ENCODE results near the gene SETD1B. TPM values are rescaled to one million over a fixed set of nuclear protein-coding genes. Genes with fewer than 3 reads are reported as not detected.
"Not testable (repeated sequence)": the region's sequence is repeated elsewhere in the genome, so short reads cannot be mapped to it uniquely, and the experiment has no call there.

The SETD1B gene
- total and polyA plus RNA-seq, 2 donors (not counting 1 experiment from before 2014, with no cell fraction given) = 1.2 to 3.5 TPM

GRCh38 chr12:121861636-121862254 lies 57.9 kb downstream of the SETD1B start:
- no peak overlapping the region for H3K9ac ChIP-seq (ENCODE audit: insufficient read depth, low read length)
- H3K27ac ChIP-seq (ENCODE audit: insufficient read depth, low read length) = no peak overlapping the region

DNA sequence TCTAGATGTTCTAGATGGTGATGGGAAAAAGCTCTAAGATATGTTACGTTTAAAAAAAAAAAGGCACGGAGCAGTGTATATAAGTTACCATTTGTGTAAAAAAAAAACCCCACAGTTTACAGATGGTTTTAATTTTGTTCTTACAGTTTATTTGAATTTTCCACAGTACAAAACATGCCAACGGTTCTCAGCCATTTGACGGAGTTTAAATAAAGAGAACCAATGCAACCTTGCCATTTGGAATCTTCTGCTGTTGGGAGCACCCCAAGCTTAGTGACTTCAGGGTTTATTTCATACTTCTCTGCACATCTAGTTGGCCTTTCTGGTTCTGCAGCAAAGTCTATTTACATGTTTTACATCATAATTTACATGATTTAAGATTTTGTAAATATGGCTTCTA lies 62.5 kb downstream of the SETD1B start:
- peak in 1 of 2 donors; percentile 47 for DNase-seq (ENCODE audit: low read depth in 2 of 2)
- Histone ChIP-seq H4K20me1 (ENCODE audit: control insufficient read depth, extremely low read depth, insufficient read depth, low read length) (no peaks in the 10 kb centered on the region), H3K4me1 (ENCODE audit: control insufficient read depth, extremely low read depth, insufficient read depth, low read length) (no peaks in the 10 kb centered on the region), H3K4me2 (ENCODE audit: extremely low read depth, insufficient read depth, low read length) (no peak overlapping the region), H3K79me2 (ENCODE audit: control insufficient read depth, insufficient read depth, low read length) (no peaks in the 10 kb centered on the region), H3K36me3 (ENCODE audit: control insufficient read depth, insufficient read depth, low read length) (no peaks in the 10 kb centered on the region), H3K9me3 (ENCODE audit: control insufficient read depth, insufficient read depth, low read depth, low read length) (no peaks in the 10 kb centered on the region), H3K27ac (ENCODE audit: insufficient read depth, low read length) (no peak overlapping the region), H3K9ac (ENCODE audit: insufficient read depth, low read length) (no peak overlapping the region), H3K27me3 (ENCODE audit: control insufficient read depth, insufficient read depth, low read length) (no peaks in the 10 kb centered on the region), H2AFZ (ENCODE audit: low read length) (no peak overlapping the region), H3K4me3 (replicated peaks in 1 of 4; ENCODE audit: control extremely low read depth in 1 of 4, insufficient read depth in 1 of 4, low read depth in 3 of 4, low read length in 4 of 4) (no peak overlapping the region)
- TF ChIP-seq EZH2 (IDR thresholded peaks at IDR 0.05; ENCODE audit: low read length, missing control alignments) = no peak
- no peak for TF ChIP-seq CTCF (conservative IDR thresholded peaks at IDR 0.05 in 1 of 2, IDR thresholded peaks at IDR 0.05 in 1 of 2; ENCODE audit: low read depth in 1 of 2, low read length in 2 of 2)

More at GRCh38 chr12:121861636-121862254, 57.9 kb downstream of the SETD1B start:
- Histone ChIP-seq H3K4me1 (ENCODE audit: control insufficient read depth, extremely low read depth, insufficient read depth, low read length) (peaks cover 9% of the 10 kb centered on the region), H3K36me3 (ENCODE audit: control insufficient read depth, insufficient read depth, low read length) (no peaks in the 10 kb centered on the region), H3K4me3 (replicated peaks in 1 of 4; ENCODE audit: control extremely low read depth in 1 of 4, insufficient read depth in 1 of 4, low read depth in 3 of 4, low read length in 4 of 4) (peak overlapping the region in 3 of 4 experiments; percentile 17 to 41 (median 21)), H3K9me3 (ENCODE audit: control insufficient read depth, insufficient read depth, low read depth, low read length) (no peaks in the 10 kb centered on the region), H3K4me2 (ENCODE audit: extremely low read depth, insufficient read depth, low read length) (peak overlapping the region; percentile 72), H3K79me2 (ENCODE audit: control insufficient read depth, insufficient read depth, low read length) (no peaks in the 10 kb centered on the region), H4K20me1 (ENCODE audit: control insufficient read depth, extremely low read depth, insufficient read depth, low read length) (no peaks in the 10 kb centered on the region), H3K27me3 (ENCODE audit: control insufficient read depth, insufficient read depth, low read length) (no peaks in the 10 kb centered on the region), H2AFZ (ENCODE audit: low read length) (peak overlapping the region; percentile 51)
- DNase-seq (ENCODE audit: low read depth in 2 of 2) = peak; percentile 39 to 57
- TF ChIP-seq EZH2 (IDR thresholded peaks at IDR 0.05; ENCODE audit: low read length, missing control alignments) (no peak), CTCF (conservative IDR thresholded peaks at IDR 0.05 in 1 of 2, IDR thresholded peaks at IDR 0.05 in 1 of 2; ENCODE audit: low read depth in 1 of 2, low read length in 2 of 2) (no peak)

GRCh38 chr12:121869229-121869628 lies 65.4 kb downstream of the SETD1B start:
- H3K9ac ChIP-seq (ENCODE audit: insufficient read depth, low read length) = not testable (repeated sequence)

More at GRCh38 chr12:121869229-121869628, 65.4 kb downstream of the SETD1B start:
- not testable (repeated sequence) for H3K79me2 ChIP-seq (ENCODE audit: control insufficient read depth, insufficient read depth, low read length); H4K20me1 ChIP-seq (ENCODE audit: control insufficient read depth, extremely low read depth, insufficient read depth, low read length); H3K4me3 ChIP-seq (replicated peaks in 1 of 4; ENCODE audit: control extremely low read depth in 1 of 4, insufficient read depth in 1 of 4, low read depth in 3 of 4, low read length in 4 of 4); H3K4me2 ChIP-seq (ENCODE audit: extremely low read depth, insufficient read depth, low read length); H2AFZ ChIP-seq (ENCODE audit: low read length); H3K27ac ChIP-seq (ENCODE audit: insufficient read depth, low read length); H3K27me3 ChIP-seq (ENCODE audit: control insufficient read depth, insufficient read depth, low read length); H3K36me3 ChIP-seq (ENCODE audit: control insufficient read depth, insufficient read depth, low read length); DNase-seq (ENCODE audit: low read depth in 2 of 2); H3K4me1 ChIP-seq (ENCODE audit: control insufficient read depth, extremely low read depth, insufficient read depth, low read length); H3K9me3 ChIP-seq (ENCODE audit: control insufficient read depth, insufficient read depth, low read depth, low read length)

All from fibroblast of lung (primary cell).